ENCODE measurements around the gene MS4A12.

- no peak for TF ChIP-seq CTCF (IDR thresholded peaks at IDR 0.05)
- no peak for TF ChIP-seq POLR2A (IDR thresholded peaks at IDR 0.05)
Measured at GRCh38 chr11:60482361-60482760, 10.2 kb upstream of the MS4A12 start.
